Measurements from ENCODE around the gene KCNG2. TPM values are rescaled to one million over a fixed set of nuclear protein-coding genes. Genes with fewer than 3 reads are reported as not detected.

KCNG2 gene
- total RNA-seq, 4 donors from 2014 or later: 1.7 TPM; not detected in 3

GRCh38 chr18:79940814-79941472 is 143.2 kb downstream of the KCNG2 start:
- TF ChIP-seq POLR2AphosphoS5 (IDR thresholded peaks at IDR 0.05) (no peak), POLR2A (IDR thresholded peaks at IDR 0.05; ENCODE audit: low read depth) (no peak)
- Histone ChIP-seq H3K27ac (replicated peaks in 1 of 4) (no peak overlapping the region), H3K27me3 (no peaks in the 10 kb centered on the region), H3K4me3 (no peak overlapping the region), H3K9me3 (no peaks in the 10 kb centered on the region), H3K36me3 (peaks cover 22 to 66% (median 45%) of the 10 kb centered on the region in 4 donors), H3K4me1 (peaks cover 25 to 39% (median 31%) of the 10 kb centered on the region in 4 donors)
- DNase-seq (ENCODE audit: extremely low spot score): no peak
- intact Hi-C loops (cut with DNase I): no loop called here
- 85% methylated on average over 12 of the region's 17 CpGs for WGBS

DNA sequence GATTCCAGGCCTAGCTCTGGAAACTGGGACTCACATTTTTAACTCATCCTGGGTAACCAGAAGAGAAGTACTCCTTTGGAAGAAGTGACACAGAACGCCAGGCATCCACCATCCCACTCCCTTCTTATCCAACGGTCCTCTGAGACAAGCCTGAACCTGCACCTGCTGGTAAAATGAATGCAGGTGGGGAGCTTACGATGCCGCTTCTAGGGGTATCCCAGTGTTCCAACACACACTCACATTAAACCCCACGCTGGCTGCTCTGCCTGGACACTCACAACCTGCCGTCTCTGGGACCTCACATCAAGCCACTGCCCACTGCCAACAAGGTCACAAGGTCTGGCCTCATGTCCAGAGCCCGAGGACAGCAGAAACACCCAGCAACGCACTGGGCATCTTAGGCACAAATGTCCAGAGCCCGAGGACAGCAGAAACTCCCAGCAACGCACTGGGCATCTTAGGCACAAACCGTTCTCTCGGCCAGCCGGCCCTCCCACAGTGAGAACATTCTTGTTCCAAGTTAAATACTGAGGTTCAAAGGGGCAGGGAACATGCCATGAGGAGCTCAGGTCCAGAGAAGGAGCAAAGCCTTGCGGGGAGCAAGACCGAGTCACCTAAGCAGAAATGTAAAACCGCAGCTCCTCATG is 143.9 kb downstream of the KCNG2 start:
- Histone ChIP-seq H3K36me3 (peaks cover 22 to 60% (median 45%) of the 10 kb centered on the region in 4 donors), H3K27me3 (no peaks in the 10 kb centered on the region), H3K4me3 (no peak overlapping the region), H3K27ac (replicated peaks in 1 of 4) (no peak overlapping the region), H3K9me3 (no peaks in the 10 kb centered on the region), H3K4me1 (peaks cover 25 to 39% (median 33%) of the 10 kb centered on the region in 4 donors)
- intact Hi-C loops (cut with DNase I): no loop called here
- no peak for DNase-seq (ENCODE audit: extremely low spot score)
- TF ChIP-seq EP300 (IDR thresholded peaks at IDR 0.05): no peak
- TF ChIP-seq POLR2A (IDR thresholded peaks at IDR 0.05; ENCODE audit: low read depth): no peak
- no peak for TF ChIP-seq POLR2AphosphoS5 (IDR thresholded peaks at IDR 0.05)
- TF ChIP-seq, protein P1, sequence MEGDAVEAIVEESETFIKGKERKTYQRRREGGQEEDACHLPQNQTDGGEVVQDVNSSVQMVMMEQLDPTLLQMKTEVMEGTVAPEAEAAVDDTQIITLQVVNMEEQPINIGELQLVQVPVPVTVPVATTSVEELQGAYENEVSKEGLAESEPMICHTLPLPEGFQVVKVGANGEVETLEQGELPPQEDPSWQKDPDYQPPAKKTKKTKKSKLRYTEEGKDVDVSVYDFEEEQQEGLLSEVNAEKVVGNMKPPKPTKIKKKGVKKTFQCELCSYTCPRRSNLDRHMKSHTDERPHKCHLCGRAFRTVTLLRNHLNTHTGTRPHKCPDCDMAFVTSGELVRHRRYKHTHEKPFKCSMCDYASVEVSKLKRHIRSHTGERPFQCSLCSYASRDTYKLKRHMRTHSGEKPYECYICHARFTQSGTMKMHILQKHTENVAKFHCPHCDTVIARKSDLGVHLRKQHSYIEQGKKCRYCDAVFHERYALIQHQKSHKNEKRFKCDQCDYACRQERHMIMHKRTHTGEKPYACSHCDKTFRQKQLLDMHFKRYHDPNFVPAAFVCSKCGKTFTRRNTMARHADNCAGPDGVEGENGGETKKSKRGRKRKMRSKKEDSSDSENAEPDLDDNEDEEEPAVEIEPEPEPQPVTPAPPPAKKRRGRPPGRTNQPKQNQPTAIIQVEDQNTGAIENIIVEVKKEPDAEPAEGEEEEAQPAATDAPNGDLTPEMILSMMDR (IDR thresholded peaks at IDR 0.05): no peak
- 97% methylated on average over 4 of the region's 16 CpGs for WGBS

GRCh38 chr18:79942211-79942610 is 144.5 kb downstream of the KCNG2 start:
- Histone ChIP-seq H3K4me1 (peaks cover 25 to 45% (median 39%) of the 10 kb centered on the region in 4 donors), H3K27me3 (no peaks in the 10 kb centered on the region), H3K9me3 (no peaks in the 10 kb centered on the region), H3K4me3 (no peak overlapping the region), H3K27ac (replicated peaks in 1 of 4) (no peak overlapping the region), H3K36me3 (peaks cover 22 to 56% (median 43%) of the 10 kb centered on the region in 4 donors)
- TF ChIP-seq POLR2AphosphoS5 (IDR thresholded peaks at IDR 0.05) (no peak), POLR2A (IDR thresholded peaks at IDR 0.05; ENCODE audit: low read depth) (no peak), EP300 (IDR thresholded peaks at IDR 0.05) (no peak)
- TF ChIP-seq, protein P1 (IDR thresholded peaks at IDR 0.05): no peak
- intact Hi-C loops (cut with DNase I): no loop called here
- DNase-seq (ENCODE audit: extremely low spot score): no peak
- WGBS: 86% methylated on average over 7 of the region's 7 CpGs

- no peak for DNase-seq (ENCODE audit: extremely low spot score)
- intact Hi-C loops (cut with DNase I): no loop called here
- peaks cover 31 to 53% (median 47%) of the 10 kb centered on the region in 4 donors for H3K4me1 ChIP-seq
Observed at GRCh38 chr18:79942786-79943607, 145.3 kb downstream of the KCNG2 start.

More at GRCh38 chr18:79942786-79943607, 145.3 kb downstream of the KCNG2 start:
- Histone ChIP-seq H3K9me3 (no peaks in the 10 kb centered on the region), H3K27ac (replicated peaks in 1 of 4) (no peak overlapping the region), H3K27me3 (no peaks in the 10 kb centered on the region), H3K4me3 (no peak overlapping the region), H3K36me3 (peaks cover 22 to 56% (median 39%) of the 10 kb centered on the region in 4 donors)
- TF ChIP-seq, protein P1 (IDR thresholded peaks at IDR 0.05): no peak
- no peak for TF ChIP-seq EP300 (IDR thresholded peaks at IDR 0.05)
- no peak for TF ChIP-seq POLR2A (IDR thresholded peaks at IDR 0.05; ENCODE audit: low read depth)
- no peak for TF ChIP-seq POLR2AphosphoS5 (IDR thresholded peaks at IDR 0.05)
- WGBS: 90% methylated on average over 28 of the region's 31 CpGs
